ENCODE data around the gene IFIH1. TPM values are rescaled to one million over a fixed set of nuclear protein-coding genes. Genes with fewer than 3 reads are reported as not detected.

Gene IFIH1
- total RNA-seq: 4.9 and 9.0 TPM in 2 replicates

GRCh38 chr2:162318328-162319180, at the start of gene IFIH1:
Gene IFIH1 (minus strand): TSS chr2:162318684. CDS start chr2:162318307, 377 bp downstream.

GRCh38 chr2:162343824-162344616, 25.5 kb upstream of the IFIH1 start, which contains the start of gene GCA:
Gene GCA (plus strand): TSS chr2:162344132. CDS start chr2:162344249, 117 bp downstream.

GRCh38 chr2:162243294-162243693, 75.2 kb downstream of the IFIH1 start, which contains the start of gene FAP:
Gene FAP (minus strand): TSS chr2:162243445. CDS start chr2:162243327, 118 bp downstream.

Other genes with a start within 250 kb of the IFIH1 start
- gene DPP4, start 244.5 kb downstream of the IFIH1 start, total RNA-seq: 5.0 and 11.3 TPM in 2 replicates
- not detected in 2 replicates for gene GCG, start 166.4 kb downstream of the IFIH1 start, total RNA-seq
- 1.5 and 7.9 TPM in 2 replicates for gene FAP, start 75.2 kb downstream of the IFIH1 start, total RNA-seq
- 13.8 TPM in 2 replicates for gene GCA, start 25.4 kb upstream of the IFIH1 start, total RNA-seq